GM23338 (cell line): Measurements from ENCODE around the gene SLC47A1. TPM values are rescaled to one million over a fixed set of nuclear protein-coding genes. Genes with fewer than 3 reads are reported as not detected.

Experiments
- ATAC-seq: fragments of 200-7000 bp; cut with Tn5 transposase; 3 replicates; pipeline ENCODE4 v1.9.1; 2020
- DNase-seq: peaks from one replicate; pipeline ENCODE4 v3.0.0-alpha.2; 2015; ENCODE audit warnings: low spot score
- H2AFZ ChIP-seq: fragments of 200-600 bp; sonication (generic); 2 replicates; pipeline ENCODE4 v1.8.0; 2016; ENCODE audit warnings: antibody characterized with exemption, mild to moderate bottlenecking, moderate library complexity
- H3F3A ChIP-seq: fragments of 200-600 bp; sonication (generic); replicated peaks from 2 replicates; pipeline ENCODE4 v1.8.0; 2017; ENCODE audit warnings: antibody characterized with exemption, mixed run types, low read depth
- H3K27ac ChIP-seq: fragments of 200-600 bp; sonication (generic); 2 replicates; pipeline ENCODE4 v1.6.1; 2016; ENCODE audit warnings: low read depth
- H3K27me3 ChIP-seq: fragments of 200-600 bp; sonication (generic); 2 replicates; pipeline ENCODE4 v1.8.0; 2016; ENCODE audit warnings: mild to moderate bottlenecking, mixed run types, moderate library complexity; ENCODE audit not compliant: insufficient read depth
- H3K36me3 ChIP-seq: fragments of 200-600 bp; sonication (generic); 2 replicates; pipeline ENCODE4 v1.8.0; 2016; ENCODE audit warnings: mild to moderate bottlenecking; ENCODE audit not compliant: insufficient read depth
- H3K4me1 ChIP-seq: fragments of 200-600 bp; sonication (generic); 2 replicates; pipeline ENCODE4 v1.8.0; 2016; ENCODE audit warnings: mild to moderate bottlenecking, moderate library complexity; ENCODE audit not compliant: insufficient read depth
- H3K4me2 ChIP-seq: fragments of 200-600 bp; sonication (generic); 2 replicates; pipeline ENCODE4 v1.7.1; 2017; ENCODE audit warnings: mixed run types
- H3K4me3 ChIP-seq: fragments of 200-600 bp; sonication (generic); 2 replicates; pipeline ENCODE4 v1.6.1; 2016; ENCODE audit warnings: mixed run types
- H3K79me2 ChIP-seq: fragments of 200-600 bp; sonication (generic); replicated peaks from 2 replicates; pipeline ENCODE4 v1.8.0; 2017; ENCODE audit warnings: mild to moderate bottlenecking; ENCODE audit not compliant: insufficient read depth
- H3K9me2 ChIP-seq: fragments of 200-600 bp; sonication (generic); 2 replicates; pipeline ENCODE4 v1.8.0; 2017; ENCODE audit not compliant: insufficient read depth
- H4K20me1 ChIP-seq: fragments of 200-600 bp; sonication (generic); replicated peaks from 2 replicates; pipeline ENCODE4 v1.8.0; 2017; ENCODE audit warnings: mild to moderate bottlenecking; ENCODE audit not compliant: insufficient read depth
- H3K27ac Mint-ChIP-seq: 2 replicates; pipeline ENCODE4 v1.8.0; 2020; ENCODE audit warnings: inconsistent platforms, mild to moderate bottlenecking, moderate library complexity, mixed read lengths
- H3K27me3 Mint-ChIP-seq: 3 replicates; pipeline ENCODE4 v1.8.0; 2022; ENCODE audit warnings: low read depth, mild to moderate bottlenecking, moderate library complexity, mixed read lengths, inconsistent platforms; ENCODE audit not compliant: insufficient read depth, poor library complexity
- H3K36me3 Mint-ChIP-seq: 3 replicates; pipeline ENCODE4 v1.8.0; 2021; ENCODE audit warnings: low read depth, mild to moderate bottlenecking, inconsistent platforms, moderate library complexity, mixed read lengths
- H3K4me1 Mint-ChIP-seq: 3 replicates; pipeline ENCODE4 v1.8.0; 2020; ENCODE audit warnings: mild to moderate bottlenecking, inconsistent platforms, mixed read lengths
- H3K4me3 Mint-ChIP-seq: 3 replicates; pipeline ENCODE4 v1.8.0; 2021; ENCODE audit warnings: moderate library complexity, mild to moderate bottlenecking, inconsistent platforms, mixed read lengths
- H3K9me3 Mint-ChIP-seq: 3 replicates; pipeline ENCODE4 v1.8.0; 2020; ENCODE audit warnings: moderate library complexity, mild to moderate bottlenecking, inconsistent platforms, mixed read lengths
- CREB1 ChIP-seq: fragments of 250-450 bp; sonication (Bioruptor Pico); IDR thresholded peaks from 2 replicates; pipeline ENCODE4 v1.5.0; 2020; ENCODE audit warnings: low read depth, mild to moderate bottlenecking, moderate library complexity
- CTCF ChIP-seq, 2 experiments: fragments of 200-600 bp in 1 of 2; sonication (generic) in 1 of 2; conservative IDR thresholded peaks; 2 replicates each; pipeline versions ENCODE4 v1.5.1 to v1.6.1; 2016 to 2017; ENCODE audit warnings: antibody characterized with exemption in 2 of 2, low read depth in 2 of 2, mild to moderate bottlenecking in 2 of 2, moderate library complexity in 1 of 2
- EZH2 ChIP-seq: fragments of 200-600 bp; sonication (generic); IDR thresholded peaks from one replicate; pipeline ENCODE4 v1.8.0; 2017; ENCODE audit warnings: antibody characterized with exemption, mild to moderate bottlenecking, low read depth; ENCODE audit not compliant: unreplicated experiment
- JUNB ChIP-seq: IDR thresholded peaks from one replicate; pipeline ENCODE4 v1.6.1; 2016; ENCODE audit warnings: antibody characterized with exemption; ENCODE audit not compliant: unreplicated experiment
- NANOG ChIP-seq: IDR thresholded peaks from 2 replicates; pipeline ENCODE4 v1.6.1; 2016; ENCODE audit warnings: antibody characterized with exemption, borderline replicate concordance
- POLR2AphosphoS5 ChIP-seq: IDR thresholded peaks from 2 replicates; pipeline ENCODE4 v1.6.1; 2016; ENCODE audit warnings: antibody characterized with exemption, low read depth
- STAT1 ChIP-seq: IDR thresholded peaks from one replicate; pipeline ENCODE4 v1.6.1; 2016; ENCODE audit warnings: antibody characterized with exemption; ENCODE audit not compliant: unreplicated experiment
- ZNF114 ChIP-seq: fragments of 250-450 bp; sonication (Bioruptor Pico); IDR thresholded peaks from 2 replicates; pipeline ENCODE4 v1.5.0; 2020; ENCODE audit warnings: mild to moderate bottlenecking, moderate library complexity
- ZNF462 ChIP-seq: fragments of 250-450 bp; sonication (Bioruptor Pico); IDR thresholded peaks from 2 replicates; pipeline ENCODE4 v1.5.0; 2020; ENCODE audit warnings: mild to moderate bottlenecking, moderate library complexity
- polyA plus RNA-seq: library from polyadenylated mRNA; unstranded; fragments of >200 nt; fragmentation: Nextera tagmentation; extraction: Ambion mirVana; gene quantifications from 2 replicates; pipeline ENCODE4 v1.2.1, GENCODE V29; 2016
- total RNA-seq: library from RNA; depleted of rRNA; stranded (reverse); fragments of >200 nt; shearing (Covaris generic); gene quantifications from 2 replicates; pipeline ENCODE4 v1.2.3, GENCODE V29; 2014

SLC47A1 gene
- total and polyA plus RNA-seq, 2 experiments from 2014 or later, result 0.53 to 1.9 TPM

GRCh38 chr17:19621697-19622096, 88.0 kb downstream of the SLC47A1 start (continued):
- TF ChIP-seq ZNF462 (CRISPR knock-in tag), result no peak

- Histone ChIP-seq H3F3A (0 out of 2 replicates have a peak, but pooled peaks cover 5% of the 10 kb centered on the region), H3K4me3 (no peak overlapping the region), H3K79me2 (no peaks in the 10 kb centered on the region), H4K20me1 (no peaks in the 10 kb centered on the region), H3K36me3 (no peaks in the 10 kb centered on the region), H3K4me2 (no peak overlapping the region), H3K4me1 (no peaks in the 10 kb centered on the region), H3K27me3 (no peaks in the 10 kb centered on the region), H3K27ac (no peak overlapping the region), H2AFZ (no peak overlapping the region), H3K9me2 (no peaks in the 10 kb centered on the region)
- DNase-seq (no peak), ATAC-seq (no peak)
- H3K36me3 Mint-ChIP-seq, result no peaks in the 10 kb centered on the region; the same call in 1 of the 3 replicates
- H3K4me1 Mint-ChIP-seq, result no peaks in the 10 kb centered on the region
- peaks cover 13% of the 10 kb centered on the region; the same call in 2 of the 3 replicates for H3K9me3 Mint-ChIP-seq
- H3K4me3 Mint-ChIP-seq, result no peak overlapping the region
- no peaks in the 10 kb centered on the region for H3K27me3 Mint-ChIP-seq
- no peak overlapping the region for H3K27ac Mint-ChIP-seq
- TF ChIP-seq CTCF (conservative IDR thresholded peaks at IDR 0.05; ENCODE audit: low read depth in 2 of 2) (no peak), ZNF114 (no peak), EZH2 (no peak), STAT1 (no peak), POLR2AphosphoS5 (no peak), NANOG (no peak), JUNB (no peak), ZNF462 (CRISPR knock-in tag) (no peak), CREB1 (CRISPR knock-in tag) (no peak)
Observed at GRCh38 chr17:19626079-19626478, 92.4 kb downstream of the SLC47A1 start.
